Measurements from ENCODE around the gene ABL1. TPM values are rescaled to one million over a fixed set of nuclear protein-coding genes. Genes with fewer than 3 reads are reported as not detected.

ABL1 gene
- total RNA-seq, 1 donor from 2014 or later = 113 TPM

GRCh38 chr9:130835441-130836298 lies 616 bp downstream of the ABL1 start:
- Histone ChIP-seq H3K9me3 (ENCODE audit: insufficient read depth, low read depth, low read length) (no peaks in the 10 kb centered on the region), H3K9ac (ENCODE audit: low read length) (peak overlapping the region; percentile 96), H3K4me3 (ENCODE audit: insufficient read depth, low read depth, low read length) (peak overlapping the region; percentile 93), H3K27me3 (ENCODE audit: insufficient read depth, low read length) (no peaks in the 10 kb centered on the region), H2AFZ (ENCODE audit: low read depth, low read length) (no peak overlapping the region), H3K4me1 (ENCODE audit: insufficient read depth, low read length) (peaks cover 32% of the 10 kb centered on the region), H3K27ac (ENCODE audit: low read depth, low read length) (peak overlapping the region; percentile 92), H3K36me3 (ENCODE audit: insufficient read depth, low read length) (no peaks in the 10 kb centered on the region), H4K20me1 (ENCODE audit: insufficient read depth, low read length) (peaks cover 42% of the 10 kb centered on the region), H3K4me2 (ENCODE audit: low read length) (peak overlapping the region; percentile 85), H3K79me2 (ENCODE audit: insufficient read depth, low read length) (peaks cover 91% of the 10 kb centered on the region)
- no peaks in the 10 kb centered on the region for H3K36me3 Mint-ChIP-seq (ENCODE audit: low read depth, unreplicated experiment)
- peak overlapping the region; percentile 94 for H3K27ac Mint-ChIP-seq (ENCODE audit: unreplicated experiment)
- peak overlapping the region; percentile 99 for H3K4me3 Mint-ChIP-seq (ENCODE audit: unreplicated experiment)
- H3K27me3 Mint-ChIP-seq (ENCODE audit: low read depth, unreplicated experiment) = no peaks in the 10 kb centered on the region
- FAIRE-seq (no peak), DNase-seq (ENCODE audit: low read depth) (peak; percentile 63)
- peaks cover 43% of the 10 kb centered on the region for H3K4me1 Mint-ChIP-seq (ENCODE audit: low read depth, unreplicated experiment)
- TF ChIP-seq, protein P1, sequence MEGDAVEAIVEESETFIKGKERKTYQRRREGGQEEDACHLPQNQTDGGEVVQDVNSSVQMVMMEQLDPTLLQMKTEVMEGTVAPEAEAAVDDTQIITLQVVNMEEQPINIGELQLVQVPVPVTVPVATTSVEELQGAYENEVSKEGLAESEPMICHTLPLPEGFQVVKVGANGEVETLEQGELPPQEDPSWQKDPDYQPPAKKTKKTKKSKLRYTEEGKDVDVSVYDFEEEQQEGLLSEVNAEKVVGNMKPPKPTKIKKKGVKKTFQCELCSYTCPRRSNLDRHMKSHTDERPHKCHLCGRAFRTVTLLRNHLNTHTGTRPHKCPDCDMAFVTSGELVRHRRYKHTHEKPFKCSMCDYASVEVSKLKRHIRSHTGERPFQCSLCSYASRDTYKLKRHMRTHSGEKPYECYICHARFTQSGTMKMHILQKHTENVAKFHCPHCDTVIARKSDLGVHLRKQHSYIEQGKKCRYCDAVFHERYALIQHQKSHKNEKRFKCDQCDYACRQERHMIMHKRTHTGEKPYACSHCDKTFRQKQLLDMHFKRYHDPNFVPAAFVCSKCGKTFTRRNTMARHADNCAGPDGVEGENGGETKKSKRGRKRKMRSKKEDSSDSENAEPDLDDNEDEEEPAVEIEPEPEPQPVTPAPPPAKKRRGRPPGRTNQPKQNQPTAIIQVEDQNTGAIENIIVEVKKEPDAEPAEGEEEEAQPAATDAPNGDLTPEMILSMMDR (IDR thresholded peaks at IDR 0.05; ENCODE audit: insufficient read depth, low read depth, low read length) = no peak
- TF ChIP-seq EZH2 (IDR thresholded peaks at IDR 0.05; ENCODE audit: insufficient read depth, low read length) = no peak
- no peaks in the 10 kb centered on the region for H3K9me3 Mint-ChIP-seq (ENCODE audit: unreplicated experiment)

DNA sequence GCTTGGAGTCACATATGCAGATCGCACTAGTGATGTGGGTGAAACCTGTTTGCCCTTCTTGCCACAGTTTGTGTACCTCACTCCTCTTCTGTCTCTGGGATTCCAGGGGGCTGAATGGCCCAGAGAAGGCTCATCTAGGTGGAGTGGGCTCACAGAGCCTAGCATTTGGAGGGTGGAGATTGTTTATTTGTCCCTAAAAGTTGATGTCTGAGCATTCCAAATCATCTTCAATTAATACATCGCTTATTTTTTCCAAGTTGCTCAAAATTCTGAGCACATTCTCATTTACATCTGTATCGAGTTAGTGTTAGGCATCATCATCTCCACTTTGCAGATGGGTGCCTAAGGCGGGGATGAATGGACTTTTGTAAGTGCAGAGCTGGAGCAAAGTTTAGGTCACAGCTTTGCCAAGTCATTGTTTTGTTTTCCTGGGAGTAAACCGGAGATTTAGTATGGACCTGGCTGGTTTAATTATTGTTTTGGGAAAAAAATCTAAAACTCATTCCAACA lies 2.0 kb downstream of the ABL1 start:
- H3K4me1 ChIP-seq (ENCODE audit: insufficient read depth, low read length) = peaks cover 32% of the 10 kb centered on the region
- no peaks in the 10 kb centered on the region for H3K9me3 ChIP-seq (ENCODE audit: insufficient read depth, low read depth, low read length)
- H3K27me3 ChIP-seq (ENCODE audit: insufficient read depth, low read length) = no peaks in the 10 kb centered on the region
- peak overlapping the region; percentile 93 for H3K27ac Mint-ChIP-seq (ENCODE audit: unreplicated experiment)
- H3K79me2 ChIP-seq (ENCODE audit: insufficient read depth, low read length) = peaks cover 95% of the 10 kb centered on the region
- TF ChIP-seq EZH2 (IDR thresholded peaks at IDR 0.05; ENCODE audit: insufficient read depth, low read length) = no peak
- TF ChIP-seq, protein P1 (IDR thresholded peaks at IDR 0.05; ENCODE audit: insufficient read depth, low read depth, low read length) = no peak
- peak overlapping the region; percentile 85 for H3K4me2 ChIP-seq (ENCODE audit: low read length)
- H3K4me1 Mint-ChIP-seq (ENCODE audit: low read depth, unreplicated experiment) = peaks cover 49% of the 10 kb centered on the region
- peak; percentile 61 for DNase-seq (ENCODE audit: low read depth)
- no peak for FAIRE-seq
- peak overlapping the region; percentile 93 for H3K4me3 ChIP-seq (ENCODE audit: insufficient read depth, low read depth, low read length)
- H3K9ac ChIP-seq (ENCODE audit: low read length) = peak overlapping the region; percentile 96
- H3K36me3 Mint-ChIP-seq (ENCODE audit: low read depth, unreplicated experiment) = no peaks in the 10 kb centered on the region
- H2AFZ ChIP-seq (ENCODE audit: low read depth, low read length) = no peak overlapping the region
- H3K4me3 Mint-ChIP-seq (ENCODE audit: unreplicated experiment) = peak overlapping the region; percentile 99
- H3K9me3 Mint-ChIP-seq (ENCODE audit: unreplicated experiment) = no peaks in the 10 kb centered on the region
- H3K27me3 Mint-ChIP-seq (ENCODE audit: low read depth, unreplicated experiment) = no peaks in the 10 kb centered on the region
- H3K27ac ChIP-seq (ENCODE audit: low read depth, low read length) = peak overlapping the region; percentile 92
- H4K20me1 ChIP-seq (ENCODE audit: insufficient read depth, low read length) = peaks cover 48% of the 10 kb centered on the region
- no peaks in the 10 kb centered on the region for H3K36me3 ChIP-seq (ENCODE audit: insufficient read depth, low read length)

All from astrocyte (in vitro differentiated cells and primary cell).